ENCODE measurements around the gene ST6GALNAC3. TPM values are rescaled to one million over a fixed set of nuclear protein-coding genes. Genes with fewer than 3 reads are reported as not detected.

The ST6GALNAC3 gene
- total RNA-seq, 6 experiments from 2014 or later = 1.00 to 1.7 (median 1.2) TPM

DNA sequence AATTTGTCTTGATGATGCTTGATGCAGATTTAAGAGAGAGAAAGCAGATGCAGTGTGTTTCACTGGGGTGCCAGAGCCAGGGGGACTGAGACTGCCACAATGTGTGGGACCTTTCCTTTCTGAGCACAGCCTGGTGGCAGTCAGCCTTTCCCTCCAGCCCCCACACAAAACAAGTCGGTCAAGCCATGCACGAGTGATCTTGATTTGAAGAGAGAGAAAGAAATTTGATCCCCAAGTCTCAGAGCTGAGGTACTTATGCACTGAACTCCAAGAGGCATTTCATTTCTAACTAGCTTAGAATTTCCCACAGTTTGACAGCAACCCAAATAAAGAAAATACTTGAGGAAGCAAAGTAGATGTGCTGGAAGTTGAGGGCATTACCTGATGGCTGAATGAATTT is 193.8 kb downstream of the ST6GALNAC3 start:
- Mint-ChIP-seq H3K27ac (no peak overlapping the region), H3K36me3 (ENCODE audit: low read depth) (no peaks in the 10 kb centered on the region), H3K4me3 (no peak overlapping the region), H3K27me3 (ENCODE audit: insufficient read depth) (peaks cover 2% of the 10 kb centered on the region), H3K4me1 (ENCODE audit: low read depth) (peaks cover 8% of the 10 kb centered on the region; the same call in 1 of the 2 replicates), H3K9me3 (peaks cover 5% of the 10 kb centered on the region)
- no peak for DNase-seq
- TF ChIP-seq, protein P1, sequence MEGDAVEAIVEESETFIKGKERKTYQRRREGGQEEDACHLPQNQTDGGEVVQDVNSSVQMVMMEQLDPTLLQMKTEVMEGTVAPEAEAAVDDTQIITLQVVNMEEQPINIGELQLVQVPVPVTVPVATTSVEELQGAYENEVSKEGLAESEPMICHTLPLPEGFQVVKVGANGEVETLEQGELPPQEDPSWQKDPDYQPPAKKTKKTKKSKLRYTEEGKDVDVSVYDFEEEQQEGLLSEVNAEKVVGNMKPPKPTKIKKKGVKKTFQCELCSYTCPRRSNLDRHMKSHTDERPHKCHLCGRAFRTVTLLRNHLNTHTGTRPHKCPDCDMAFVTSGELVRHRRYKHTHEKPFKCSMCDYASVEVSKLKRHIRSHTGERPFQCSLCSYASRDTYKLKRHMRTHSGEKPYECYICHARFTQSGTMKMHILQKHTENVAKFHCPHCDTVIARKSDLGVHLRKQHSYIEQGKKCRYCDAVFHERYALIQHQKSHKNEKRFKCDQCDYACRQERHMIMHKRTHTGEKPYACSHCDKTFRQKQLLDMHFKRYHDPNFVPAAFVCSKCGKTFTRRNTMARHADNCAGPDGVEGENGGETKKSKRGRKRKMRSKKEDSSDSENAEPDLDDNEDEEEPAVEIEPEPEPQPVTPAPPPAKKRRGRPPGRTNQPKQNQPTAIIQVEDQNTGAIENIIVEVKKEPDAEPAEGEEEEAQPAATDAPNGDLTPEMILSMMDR (IDR thresholded peaks at IDR 0.05) = no peak

DNA sequence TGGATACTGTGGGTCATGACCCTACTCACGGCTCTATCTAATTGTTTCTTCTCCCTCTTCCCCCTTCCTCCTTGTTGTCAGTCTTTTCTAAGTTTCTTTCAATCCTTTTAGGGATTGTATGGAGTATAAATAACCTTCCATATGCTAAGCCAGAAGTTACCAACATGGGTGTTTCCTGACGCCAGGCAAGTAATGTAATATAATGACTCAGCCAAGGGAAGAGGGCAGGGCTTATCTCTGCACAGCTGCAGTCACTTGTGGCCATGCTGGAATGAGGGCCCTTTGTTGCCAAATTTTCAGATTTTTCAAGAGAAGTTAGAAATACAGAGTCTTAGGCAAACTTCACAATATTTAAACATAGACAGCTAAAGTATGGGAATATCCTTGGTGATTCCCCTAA is 194.6 kb downstream of the ST6GALNAC3 start:
- no peaks in the 10 kb centered on the region for H3K36me3 Mint-ChIP-seq (ENCODE audit: low read depth)
- H3K4me1 Mint-ChIP-seq (ENCODE audit: low read depth) = peaks cover 10% of the 10 kb centered on the region; the same call in 1 of the 2 replicates
- TF ChIP-seq, protein P1 (IDR thresholded peaks at IDR 0.05) = no peak
- H3K27ac Mint-ChIP-seq = no peak overlapping the region
- no peak overlapping the region; the same call in 1 of the 2 replicates for H3K4me3 Mint-ChIP-seq
- H3K9me3 Mint-ChIP-seq = peaks cover 5% of the 10 kb centered on the region
- peaks cover 2% of the 10 kb centered on the region for H3K27me3 Mint-ChIP-seq (ENCODE audit: insufficient read depth)
- DNase-seq = peak; percentile 29

- no peak for DNase-seq
- H3K36me3 Mint-ChIP-seq (ENCODE audit: low read depth) = no peaks in the 10 kb centered on the region
- H3K27ac Mint-ChIP-seq = no peak overlapping the region
- TF ChIP-seq, protein P1 (IDR thresholded peaks at IDR 0.05) = no peak
- no peak overlapping the region for H3K4me3 Mint-ChIP-seq
- peaks cover 2% of the 10 kb centered on the region for H3K9me3 Mint-ChIP-seq
- H3K4me1 Mint-ChIP-seq (ENCODE audit: low read depth) = peaks cover 7% of the 10 kb centered on the region; the same call in 1 of the 2 replicates
- no peaks in the 10 kb centered on the region; the same call in 1 of the 2 replicates for H3K27me3 Mint-ChIP-seq (ENCODE audit: insufficient read depth)
These were observed 199.8 kb downstream of the ST6GALNAC3 start for GRCh38 chr1:76274302-76274701.

GRCh38 chr1:76274718-76275117 is 200.2 kb downstream of the ST6GALNAC3 start:
- Mint-ChIP-seq H3K36me3 (ENCODE audit: low read depth) (no peaks in the 10 kb centered on the region), H3K4me1 (ENCODE audit: low read depth) (peaks cover 6% of the 10 kb centered on the region; the same call in 1 of the 2 replicates), H3K4me3 (no peak overlapping the region), H3K27me3 (ENCODE audit: insufficient read depth) (no peaks in the 10 kb centered on the region; the same call in 1 of the 2 replicates), H3K27ac (no peak overlapping the region), H3K9me3 (peaks cover 5% of the 10 kb centered on the region)
- TF ChIP-seq, protein P1 (IDR thresholded peaks at IDR 0.05) = no peak
- DNase-seq = no peak

GRCh38 chr1:76278711-76279100 is 204.2 kb downstream of the ST6GALNAC3 start:
- H3K27ac Mint-ChIP-seq = no peak overlapping the region
- no peaks in the 10 kb centered on the region for H3K36me3 Mint-ChIP-seq (ENCODE audit: low read depth)
- no peak overlapping the region for H3K4me3 Mint-ChIP-seq
- no peak for DNase-seq
- H3K27me3 Mint-ChIP-seq (ENCODE audit: insufficient read depth) = no peaks in the 10 kb centered on the region
- TF ChIP-seq, protein P1 (IDR thresholded peaks at IDR 0.05) = no peak
- peaks cover 6% of the 10 kb centered on the region; the same call in 1 of the 2 replicates for H3K4me1 Mint-ChIP-seq (ENCODE audit: low read depth)
- peaks cover 5% of the 10 kb centered on the region; the same call in 1 of the 2 replicates for H3K9me3 Mint-ChIP-seq

All from HFFc6 (cell line).